SJCRH30 (cell line): ENCODE data around the gene DNASE1. TPM values are rescaled to one million over a fixed set of nuclear protein-coding genes. Genes with fewer than 3 reads are reported as not detected.
A peak's percentile ranks its signal among the peaks of the same experiment; 100 is the strongest.
"Not testable (repeated sequence)": the region's sequence is repeated elsewhere in the genome, so short reads cannot be mapped to it uniquely, and the experiment has no call there.

Experiments
- DNase-seq, 2 experiments: peaks; one replicate each; pipeline ENCODE4 v3.0.0-alpha.2; 2015 to 2020
- H3K27ac ChIP-seq: fragments of 250-450 bp; sonication (Bioruptor Pico); 2 replicates; pipeline ENCODE4 v1.5.1; 2020; ENCODE audit warnings: mild to moderate bottlenecking, moderate library complexity
- H3K27me3 ChIP-seq: fragments of 250-450 bp; sonication (Bioruptor Pico); 2 replicates; pipeline ENCODE4 v1.5.1; 2020; ENCODE audit warnings: mild to moderate bottlenecking, moderate library complexity
- H3K36me3 ChIP-seq: fragments of 250-450 bp; sonication (Bioruptor Pico); 2 replicates; pipeline ENCODE4 v1.5.1; 2020; ENCODE audit warnings: mild to moderate bottlenecking, moderate library complexity
- H3K4me1 ChIP-seq: fragments of 250-450 bp; sonication (Bioruptor Pico); 2 replicates; pipeline ENCODE4 v1.5.1; 2020; ENCODE audit warnings: mild to moderate bottlenecking, moderate library complexity
- H3K4me3 ChIP-seq: fragments of 250-450 bp; sonication (Bioruptor Pico); 2 replicates; pipeline ENCODE4 v1.5.1; 2020; ENCODE audit warnings: mild to moderate bottlenecking, moderate library complexity
- H3K9me3 ChIP-seq: fragments of 250-450 bp; sonication (Bioruptor Pico); replicated peaks from 2 replicates; pipeline ENCODE4 v1.5.1; 2020; ENCODE audit warnings: mild to moderate bottlenecking, moderate library complexity
- total RNA-seq: library from RNA; depleted of rRNA; stranded (reverse); fragments of >200 nt; shearing (Covaris generic); gene quantifications from 2 replicates; pipeline ENCODE4 v1.2.3, GENCODE V29; 2014; rRNA removed

The DNASE1 gene, protein sequence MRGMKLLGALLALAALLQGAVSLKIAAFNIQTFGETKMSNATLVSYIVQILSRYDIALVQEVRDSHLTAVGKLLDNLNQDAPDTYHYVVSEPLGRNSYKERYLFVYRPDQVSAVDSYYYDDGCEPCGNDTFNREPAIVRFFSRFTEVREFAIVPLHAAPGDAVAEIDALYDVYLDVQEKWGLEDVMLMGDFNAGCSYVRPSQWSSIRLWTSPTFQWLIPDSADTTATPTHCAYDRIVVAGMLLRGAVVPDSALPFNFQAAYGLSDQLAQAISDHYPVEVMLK
- total RNA-seq, result 17.4 and 19.3 TPM in 2 replicates

DNA sequence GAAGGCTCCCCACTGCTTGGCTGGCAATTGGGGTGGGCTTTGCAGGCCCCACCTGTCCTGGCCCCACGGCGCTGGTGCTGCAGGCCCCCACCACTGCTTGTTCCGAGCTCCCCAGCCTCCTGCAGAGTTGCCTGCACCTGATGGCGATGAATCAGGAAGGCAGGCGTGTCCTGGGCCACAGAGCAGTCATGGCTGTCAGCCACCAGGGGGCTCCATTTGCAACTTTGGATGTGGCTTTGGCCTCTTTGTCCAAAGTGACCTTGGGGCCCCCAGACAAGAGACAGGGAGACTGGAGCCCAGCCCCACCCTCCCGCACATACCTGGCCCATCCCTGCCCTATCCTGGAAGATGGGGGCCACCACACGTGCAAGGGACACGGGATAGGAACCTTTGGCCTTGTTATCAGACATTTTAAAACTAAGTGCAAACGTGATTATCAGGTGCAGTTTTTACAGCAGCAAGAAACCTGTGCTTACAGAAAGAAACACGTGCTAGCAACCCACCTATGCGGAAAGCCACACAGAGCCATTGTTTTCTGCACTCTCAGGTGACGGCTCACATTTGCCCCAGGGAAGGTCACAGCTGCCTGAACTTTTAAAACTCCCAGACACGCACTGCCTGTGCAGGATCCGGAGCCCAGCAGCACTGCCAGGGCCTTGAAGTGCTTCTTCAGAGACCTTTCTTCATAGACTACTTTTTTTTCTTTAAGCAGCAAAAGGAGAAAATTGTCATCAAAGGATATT lies at the start of gene DNASE1:
Gene DNASE1 (plus strand): TSS at position 443 of the 743 bp plus-strand sequence. CDS start 683 bp downstream, outside the sequence.
- Histone ChIP-seq H3K27ac (no peak within 1 kb of the TSS), H3K27me3 (no peaks in the 10 kb centered on the region), H3K9me3 (no peaks in the 10 kb centered on the region), H3K36me3 (peaks cover 11% of the 10 kb centered on the region; the same call in 1 of the 2 replicates), H3K4me3 (no peak within 1 kb of the TSS), H3K4me1 (no peaks in the 10 kb centered on the region)
- DNase-seq, result peak; percentile 54 to 77

DNA sequence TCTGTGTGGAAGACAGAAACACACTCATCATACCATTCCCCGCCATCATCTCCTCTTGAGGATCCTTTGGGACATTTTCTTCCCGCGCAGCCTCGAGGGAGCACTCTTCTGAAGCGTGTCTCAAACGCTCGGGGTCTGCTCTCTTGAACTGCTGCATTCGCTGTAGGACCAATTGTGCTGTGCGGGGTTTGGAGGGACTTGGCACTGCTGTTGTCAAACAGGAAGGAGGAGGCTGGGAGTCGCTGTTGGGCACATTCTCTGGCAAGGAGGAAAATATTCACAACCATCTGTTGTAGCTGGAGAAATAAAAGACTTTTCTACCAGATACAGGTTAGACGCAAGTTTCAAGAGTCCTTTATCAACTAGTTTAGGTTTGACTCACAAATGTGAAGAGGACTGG lies 48.0 kb upstream of the DNASE1 start:
- Histone ChIP-seq H3K27me3 (no peaks in the 10 kb centered on the region), H3K36me3 (peaks cover 6% of the 10 kb centered on the region), H3K4me3 (no peak overlapping the region), H3K4me1 (no peaks in the 10 kb centered on the region; the same call in 1 of the 2 replicates), H3K9me3 (no peaks in the 10 kb centered on the region), H3K27ac (no peak overlapping the region)
- DNase-seq, result no peak

GRCh38 chr16:3607161-3607560 lies 47.3 kb upstream of the DNASE1 start:
- no peaks in the 10 kb centered on the region for H3K27me3 ChIP-seq
- no peak for DNase-seq
- no peaks in the 10 kb centered on the region; the same call in 1 of the 2 replicates for H3K4me1 ChIP-seq
- no peak overlapping the region for H3K4me3 ChIP-seq
- H3K27ac ChIP-seq, result no peak overlapping the region
- no peaks in the 10 kb centered on the region for H3K9me3 ChIP-seq
- peaks cover 6% of the 10 kb centered on the region for H3K36me3 ChIP-seq

GRCh38 chr16:3607634-3608033 lies 46.9 kb upstream of the DNASE1 start:
- Histone ChIP-seq H3K27ac (no peak overlapping the region), H3K4me3 (no peak overlapping the region), H3K4me1 (no peaks in the 10 kb centered on the region; the same call in 1 of the 2 replicates), H3K27me3 (no peaks in the 10 kb centered on the region), H3K9me3 (no peaks in the 10 kb centered on the region), H3K36me3 (peaks cover 6% of the 10 kb centered on the region)
- no peak for DNase-seq

GRCh38 chr16:3608069-3608468 lies 46.4 kb upstream of the DNASE1 start:
- Histone ChIP-seq H3K4me3 (no peak overlapping the region), H3K27me3 (no peaks in the 10 kb centered on the region), H3K27ac (no peak overlapping the region), H3K36me3 (peaks cover 6% of the 10 kb centered on the region), H3K9me3 (no peaks in the 10 kb centered on the region), H3K4me1 (no peaks in the 10 kb centered on the region; the same call in 1 of the 2 replicates)
- no peak for DNase-seq

- H3K27ac ChIP-seq, H3K36me3 ChIP-seq, H3K4me3 ChIP-seq, H3K9me3 ChIP-seq, H3K4me1 ChIP-seq, H3K27me3 ChIP-seq, DNase-seq: not testable (repeated sequence)
Observed at GRCh38 chr16:3608976-3609375, 45.5 kb upstream of the DNASE1 start.

DNA sequence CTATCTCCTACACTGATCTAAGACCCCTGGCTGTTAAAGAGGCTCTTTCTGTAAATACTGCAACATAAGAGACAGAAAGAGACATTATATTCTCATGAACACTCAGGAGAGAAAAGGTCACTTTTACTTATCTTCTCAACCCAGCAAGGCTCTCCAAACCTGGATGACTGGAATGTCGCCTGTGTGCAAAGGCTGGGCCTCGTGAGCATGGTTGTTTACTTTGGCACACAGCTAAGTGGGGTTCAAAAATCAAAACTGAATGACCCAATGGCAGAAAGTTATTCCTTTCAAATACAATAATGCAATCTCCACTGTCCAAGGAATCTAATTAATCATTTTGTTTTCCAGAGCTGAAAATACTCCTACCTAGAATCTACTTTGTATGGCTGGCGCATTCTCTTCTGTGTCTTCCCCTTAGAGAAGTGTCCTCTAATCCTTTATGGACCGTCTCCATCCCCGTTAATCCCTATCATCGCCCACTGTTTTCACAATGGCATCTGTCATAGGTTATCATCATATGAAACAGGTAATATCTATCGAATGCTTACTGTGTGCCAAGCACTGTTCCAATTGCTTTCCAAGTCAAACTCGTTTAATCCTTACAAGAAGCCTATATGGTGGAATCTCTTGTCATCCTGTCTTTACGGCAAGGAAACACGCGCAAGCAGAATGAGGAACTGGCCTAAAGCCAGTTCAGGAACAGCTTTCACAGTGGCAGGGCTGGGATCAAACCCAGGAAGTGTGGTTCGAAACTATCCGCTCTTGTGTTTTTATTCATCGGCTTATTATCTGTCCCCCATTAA lies 44.4 kb upstream of the DNASE1 start:
- Histone ChIP-seq H3K36me3 (no peaks in the 10 kb centered on the region), H3K4me3 (peak overlapping the region; percentile 81; the same call in 1 of the 2 replicates), H3K27ac (no peak overlapping the region), H3K4me1 (no peaks in the 10 kb centered on the region; the same call in 1 of the 2 replicates), H3K27me3 (no peaks in the 10 kb centered on the region), H3K9me3 (no peaks in the 10 kb centered on the region)
- no peak for DNase-seq

DNA sequence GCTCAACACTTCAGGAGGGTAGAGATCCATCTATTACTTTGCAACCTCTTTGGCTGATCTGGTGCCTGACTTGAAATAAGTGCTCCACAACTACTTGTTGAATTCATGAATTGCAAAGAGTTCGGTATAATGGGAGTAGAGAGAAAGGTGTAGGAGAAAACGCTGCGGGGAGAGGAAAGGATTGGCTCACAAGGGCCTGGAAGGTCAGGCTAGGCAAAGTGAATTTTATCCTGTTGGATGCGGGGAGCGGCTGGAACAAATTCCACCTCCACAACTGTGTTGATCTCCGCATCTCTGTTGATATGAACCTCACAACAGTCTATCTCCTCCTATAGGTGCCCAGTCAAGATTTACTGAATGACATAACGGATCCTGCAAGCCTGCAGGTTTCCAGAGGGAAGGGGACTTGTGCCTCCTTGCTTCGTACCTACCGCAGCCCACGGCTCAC lies 43.8 kb upstream of the DNASE1 start:
- H3K9me3 ChIP-seq, result no peaks in the 10 kb centered on the region
- no peaks in the 10 kb centered on the region for H3K27me3 ChIP-seq
- no peak for DNase-seq
- H3K4me1 ChIP-seq, result no peaks in the 10 kb centered on the region; the same call in 1 of the 2 replicates
- H3K4me3 ChIP-seq, result peak overlapping the region; percentile 81
- H3K27ac ChIP-seq, result no peak overlapping the region; the same call in 1 of the 2 replicates
- H3K36me3 ChIP-seq, result no peaks in the 10 kb centered on the region

DNA sequence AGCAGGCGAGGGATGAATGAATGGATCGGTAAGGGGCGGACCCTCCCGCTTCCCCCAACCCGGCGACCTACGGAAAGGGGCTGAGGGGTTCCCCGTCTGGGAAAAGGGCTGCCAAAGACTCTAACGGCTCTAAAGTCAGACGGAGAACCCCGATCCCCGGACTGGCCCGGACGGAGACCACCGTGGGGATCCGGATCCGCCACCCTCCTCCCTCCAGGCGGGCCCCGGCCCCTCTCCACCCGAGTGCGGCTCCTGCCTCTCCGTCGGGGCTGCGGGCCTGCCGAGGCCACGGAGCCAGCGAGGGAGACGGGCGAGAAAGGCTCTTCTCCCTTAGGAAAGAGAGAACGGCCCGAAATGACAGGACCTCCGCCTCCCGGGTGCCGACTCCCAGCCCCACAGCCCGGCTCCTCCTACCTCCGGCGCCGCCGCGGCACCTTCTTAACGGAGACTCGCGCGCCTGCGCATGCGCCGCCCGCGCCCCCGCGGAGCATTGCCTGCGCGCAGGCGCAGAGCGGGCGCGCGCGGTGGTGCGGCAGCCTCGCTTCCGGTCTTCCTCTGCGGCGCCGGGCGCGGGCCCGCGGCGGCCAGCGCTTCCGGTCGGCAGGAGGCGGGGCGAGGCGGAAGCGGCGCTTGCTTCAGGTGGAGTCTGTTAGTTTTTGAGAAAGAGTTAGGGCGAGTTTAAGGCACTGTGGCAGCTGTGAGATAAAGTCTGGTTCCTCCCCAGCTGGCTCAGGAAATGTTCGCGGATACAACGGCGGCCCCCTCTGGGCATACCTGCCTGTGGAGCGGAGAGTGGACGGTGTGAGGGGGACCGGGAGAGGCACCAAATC lies 43.1 kb upstream of the DNASE1 start, which contains the start of gene SLX4:
Gene SLX4 (minus strand): TSS at position 461 of the 830 bp plus-strand sequence. CDS start 2,642 bp downstream, outside the sequence.
- Histone ChIP-seq H3K9me3 (no peaks in the 10 kb centered on the region), H3K4me3 (peak within 1 kb of the TSS; percentile 81), H3K27me3 (no peaks in the 10 kb centered on the region), H3K4me1 (no peaks in the 10 kb centered on the region; the same call in 1 of the 2 replicates), H3K36me3 (no peaks in the 10 kb centered on the region), H3K27ac (peak within 1 kb of the TSS; percentile 25; the same call in 1 of the 2 replicates)
- peak; percentile 84 to 92 for DNase-seq

- Histone ChIP-seq H3K4me3 (peak overlapping the region; percentile 81), H3K27ac (no peak overlapping the region)
Observed at GRCh38 chr16:3612510-3613466, 41.7 kb upstream of the DNASE1 start.

GRCh38 chr16:3618769-3619141 lies 35.7 kb upstream of the DNASE1 start:
- Histone ChIP-seq H3K4me1 (no peaks in the 10 kb centered on the region), H3K36me3 (no peaks in the 10 kb centered on the region), H3K9me3 (no peaks in the 10 kb centered on the region), H3K27ac (no peak overlapping the region), H3K27me3 (no peaks in the 10 kb centered on the region), H3K4me3 (no peak overlapping the region)
- DNase-seq, result no peak

More at GRCh38 chr16:3612510-3613466, 41.7 kb upstream of the DNASE1 start:
- no peak for DNase-seq
- Histone ChIP-seq H3K4me1 (no peaks in the 10 kb centered on the region; the same call in 1 of the 2 replicates), H3K9me3 (no peaks in the 10 kb centered on the region), H3K27me3 (no peaks in the 10 kb centered on the region), H3K36me3 (no peaks in the 10 kb centered on the region)

DNA sequence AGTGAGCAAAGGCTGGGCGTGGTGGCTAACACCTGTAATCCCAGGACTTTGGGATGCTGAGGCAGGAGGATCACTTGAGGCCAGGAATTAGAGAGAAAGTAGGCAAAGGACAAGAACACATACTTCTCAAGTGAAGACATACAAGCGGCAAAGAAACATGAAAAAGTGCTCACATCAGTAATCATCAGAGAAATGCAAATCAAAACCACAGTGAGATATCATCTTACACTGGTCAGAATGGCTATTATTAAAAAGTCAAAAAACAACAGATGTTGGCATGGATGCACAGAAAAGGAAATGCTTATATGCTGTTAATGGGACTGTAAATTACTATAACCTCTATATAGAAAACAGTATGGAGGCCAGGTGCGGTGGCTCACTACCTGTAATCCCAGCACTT lies 30.8 kb upstream of the DNASE1 start:
- H3K4me1 ChIP-seq, result no peaks in the 10 kb centered on the region
- H3K9me3 ChIP-seq, result no peaks in the 10 kb centered on the region
- no peak overlapping the region for H3K4me3 ChIP-seq
- no peaks in the 10 kb centered on the region for H3K36me3 ChIP-seq
- H3K27me3 ChIP-seq, result no peaks in the 10 kb centered on the region
- no peak overlapping the region for H3K27ac ChIP-seq
- DNase-seq, result no peak

GRCh38 chr16:3625331-3625730 lies 29.2 kb upstream of the DNASE1 start:
- Histone ChIP-seq H3K9me3 (no peaks in the 10 kb centered on the region), H3K27me3 (no peaks in the 10 kb centered on the region), H3K27ac (no peak overlapping the region), H3K4me1 (no peaks in the 10 kb centered on the region), H3K36me3 (no peaks in the 10 kb centered on the region), H3K4me3 (no peak overlapping the region)
- no peak for DNase-seq
